HUES64 (cell line): ENCODE results near the gene FGD2.
A peak's percentile ranks its signal among the peaks of the same experiment; 100 is the strongest.

Experiments
- H3K27ac ChIP-seq: 2 replicates; pipeline ENCODE4 v1.7.0; 2013; ENCODE audit warnings: low read depth, low read length, inconsistent platforms
- H3K27me3 ChIP-seq: 2 replicates; pipeline ENCODE4 v1.6.1; 2013; ENCODE audit warnings: mild to moderate bottlenecking, low read length; ENCODE audit not compliant: insufficient read depth
- H3K36me3 ChIP-seq: 2 replicates; pipeline ENCODE4 v1.6.1; 2013; ENCODE audit warnings: mild to moderate bottlenecking, low read length; ENCODE audit not compliant: insufficient read depth
- H3K4me1 ChIP-seq: 2 replicates; pipeline ENCODE4 v1.6.1; 2013; ENCODE audit warnings: mild to moderate bottlenecking, low read length, moderate library complexity; ENCODE audit not compliant: insufficient read depth
- H3K4me3 ChIP-seq: 2 replicates; pipeline ENCODE4 v1.5.1; 2013; ENCODE audit warnings: mild to moderate bottlenecking, low read length, moderate library complexity
- H3K9ac ChIP-seq: 2 replicates; pipeline ENCODE4 v1.6.1; 2013; ENCODE audit warnings: mild to moderate bottlenecking, low read depth, low read length
- H3K9me3 ChIP-seq: 2 replicates; pipeline ENCODE4 v1.6.1; 2013; ENCODE audit warnings: low read depth, low read length; ENCODE audit not compliant: insufficient read depth
- WGBS: fragments of 150-250, 120-280 bp; methylation state at CpG from one replicate; pipeline ENCODE4 v1.1.7; 2013; ENCODE audit warnings: missing lambda C conversion rate; 5-methylcytosine and 5-hydroxymethylcytosine counted together

The FGD2 gene

GRCh38 chr6:37077191-37077904, 71.9 kb downstream of the FGD2 start:
- Histone ChIP-seq H3K27ac (peak overlapping the region; percentile 51), H3K4me3 (no peak overlapping the region), H3K4me1 (peaks cover 18% of the 10 kb centered on the region), H3K9me3 (no peaks in the 10 kb centered on the region), H3K36me3 (no peaks in the 10 kb centered on the region), H3K27me3 (no peaks in the 10 kb centered on the region), H3K9ac (no peak overlapping the region)
- 81% methylated on average over 11 of the region's 11 CpGs for WGBS

GRCh38 chr6:37077905-37078296, 72.4 kb downstream of the FGD2 start:
- WGBS, result 63% methylated on average over 12 of the region's 12 CpGs
- Histone ChIP-seq H3K4me1 (peaks cover 15% of the 10 kb centered on the region), H3K4me3 (no peak overlapping the region), H3K9ac (no peak overlapping the region), H3K36me3 (no peaks in the 10 kb centered on the region), H3K27ac (peak overlapping the region; percentile 51), H3K9me3 (no peaks in the 10 kb centered on the region), H3K27me3 (no peaks in the 10 kb centered on the region)
